Hepatic stellate cell (primary cell): ENCODE measurements around the gene CDKN2C.
A peak's percentile ranks its signal among the peaks of the same experiment; 100 is the strongest.
"Not testable (repeated sequence)": the region's sequence is repeated elsewhere in the genome, so short reads cannot be mapped to it uniquely, and the experiment has no call there.

ENCODE experiments used
- DNase-seq: peaks from one replicate; pipeline ENCODE4 v3.0.0; 2011; ENCODE audit warnings: low spot score

The CDKN2C gene

GRCh38 chr1:50969611-50970508 is at the start of gene CDKN2C:
Gene CDKN2C, plus strand, starts transcription at chr1:50970245. Its CDS starts 124 bp downstream, at chr1:50970369.
- peak; percentile 75 for DNase-seq

GRCh38 chr1:50920409-50920808 is 49.6 kb upstream of the CDKN2C start:
- no peak for DNase-seq

GRCh38 chr1:50921029-50921428 is 49.0 kb upstream of the CDKN2C start:
- DNase-seq: no peak

- DNase-seq: no peak
Measured at GRCh38 chr1:50923564-50923963, 46.5 kb upstream of the CDKN2C start.

DNA sequence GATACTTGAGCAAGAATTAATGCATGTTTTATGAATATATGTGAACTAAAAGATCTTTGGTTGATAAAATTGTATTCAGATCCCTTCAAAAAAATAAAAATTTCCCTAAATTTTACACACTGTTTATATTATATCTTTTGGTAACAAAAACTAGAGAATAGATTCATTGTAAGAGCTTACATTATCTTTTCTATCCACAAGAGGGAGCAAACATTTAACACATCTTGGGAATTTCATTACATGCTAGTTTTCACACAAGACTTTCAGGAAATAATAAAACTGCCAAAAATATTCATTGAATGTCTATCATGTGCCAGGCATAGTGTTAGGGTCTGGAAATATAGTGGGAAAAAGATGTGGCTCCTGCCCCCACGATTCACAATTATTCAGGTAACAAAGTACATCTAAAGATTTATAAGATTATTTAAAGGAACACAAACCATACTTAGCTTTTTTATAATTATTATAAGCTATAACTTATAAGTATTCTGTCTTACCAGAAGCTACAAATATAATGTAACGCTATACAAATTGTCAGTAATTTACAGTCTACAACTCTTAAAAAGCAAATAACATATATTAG is 40.6 kb upstream of the CDKN2C start:
- peak; percentile 15 for DNase-seq

DNA sequence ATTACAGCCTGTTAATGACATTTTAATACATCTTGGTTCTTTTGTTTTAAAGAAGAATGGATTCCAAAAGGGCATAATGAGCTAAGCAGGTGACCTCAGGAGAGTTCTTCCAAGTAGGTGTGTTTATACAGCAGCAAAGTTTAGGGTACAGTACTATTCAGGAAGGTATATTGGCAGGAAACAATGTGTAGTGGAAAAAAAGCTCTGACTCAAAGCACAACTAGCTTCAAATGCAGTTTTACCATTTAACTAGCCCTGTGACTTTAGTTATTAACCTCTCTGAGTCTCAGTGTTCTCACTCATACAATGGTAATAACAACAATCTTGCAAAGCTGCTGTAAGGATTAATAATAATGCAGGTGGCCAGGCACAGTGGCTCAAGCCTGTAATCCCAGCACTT is 39.9 kb upstream of the CDKN2C start:
- no peak for DNase-seq

GRCh38 chr1:50930965-50931737 is 38.9 kb upstream of the CDKN2C start:
- no peak for DNase-seq

GRCh38 chr1:50932043-50932442 is 38.0 kb upstream of the CDKN2C start:
- not testable (repeated sequence) for DNase-seq

DNA sequence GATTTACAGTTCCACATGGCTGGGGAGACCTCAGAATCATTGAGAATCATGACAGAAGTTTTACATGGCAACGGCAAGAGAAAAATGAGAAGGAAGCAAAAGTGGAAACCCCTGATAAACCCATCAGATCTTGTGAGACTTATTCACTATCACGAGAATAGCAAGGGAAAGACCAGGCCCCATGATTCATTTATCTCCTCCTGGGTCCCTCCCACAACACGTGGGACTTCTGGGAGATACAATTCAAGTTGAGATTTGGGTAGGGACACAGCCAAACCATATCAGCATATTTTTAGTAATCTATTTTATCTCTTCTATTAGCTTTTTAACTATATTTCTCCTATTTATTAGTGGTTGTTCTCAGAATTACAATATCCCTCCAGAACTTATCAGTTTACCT is 36.3 kb upstream of the CDKN2C start:
- DNase-seq: not testable (repeated sequence)

DNA sequence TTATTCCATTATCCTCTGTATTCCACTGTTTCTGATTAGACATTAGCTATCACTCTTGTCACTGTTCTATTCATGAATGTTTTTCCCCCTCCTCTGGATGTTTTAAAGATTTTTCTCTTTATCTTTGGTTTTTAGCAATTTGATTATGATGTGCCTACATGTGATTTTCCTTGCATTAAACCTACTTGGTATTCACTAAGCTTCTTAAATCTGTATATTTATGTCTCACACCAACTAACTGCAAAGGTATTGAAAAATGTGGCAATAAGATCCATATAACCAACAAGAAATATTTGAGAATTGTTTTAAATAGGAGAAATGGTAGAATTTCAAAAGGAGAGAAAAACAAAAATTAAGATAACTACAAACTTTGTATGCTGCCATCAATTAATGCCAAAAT is 35.2 kb upstream of the CDKN2C start:
- no peak for DNase-seq

- DNase-seq: not testable (repeated sequence)
Measured at GRCh38 chr1:50935276-50935675, 34.8 kb upstream of the CDKN2C start.

DNA sequence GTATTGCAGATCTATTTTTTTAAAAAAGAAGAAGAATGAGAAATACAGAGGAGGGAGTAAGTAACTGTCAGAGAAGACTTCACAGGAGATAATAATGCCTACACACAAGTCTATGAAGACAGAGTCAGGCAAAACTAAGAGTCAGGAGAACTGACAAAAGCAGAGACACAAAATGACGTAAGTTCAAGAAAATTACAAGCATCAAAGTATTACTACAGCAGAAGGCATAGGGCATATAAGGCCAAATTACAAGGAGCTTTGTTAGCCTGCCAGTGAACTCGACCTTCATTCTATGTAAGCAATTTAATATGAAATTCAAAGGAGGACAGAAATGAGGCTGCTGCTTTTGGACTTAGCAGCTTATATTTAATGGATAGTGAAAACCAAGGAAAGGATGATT is 33.7 kb upstream of the CDKN2C start:
- no peak for DNase-seq

- DNase-seq: no peak
Measured at GRCh38 chr1:50940291-50940690, 29.8 kb upstream of the CDKN2C start.

- DNase-seq: no peak
Measured at GRCh38 chr1:50942334-50942733, 27.7 kb upstream of the CDKN2C start.

GRCh38 chr1:50949286-50949982 is 20.6 kb upstream of the CDKN2C start:
- DNase-seq: no peak

GRCh38 chr1:50950396-50950795 is 19.6 kb upstream of the CDKN2C start:
- no peak for DNase-seq

DNA sequence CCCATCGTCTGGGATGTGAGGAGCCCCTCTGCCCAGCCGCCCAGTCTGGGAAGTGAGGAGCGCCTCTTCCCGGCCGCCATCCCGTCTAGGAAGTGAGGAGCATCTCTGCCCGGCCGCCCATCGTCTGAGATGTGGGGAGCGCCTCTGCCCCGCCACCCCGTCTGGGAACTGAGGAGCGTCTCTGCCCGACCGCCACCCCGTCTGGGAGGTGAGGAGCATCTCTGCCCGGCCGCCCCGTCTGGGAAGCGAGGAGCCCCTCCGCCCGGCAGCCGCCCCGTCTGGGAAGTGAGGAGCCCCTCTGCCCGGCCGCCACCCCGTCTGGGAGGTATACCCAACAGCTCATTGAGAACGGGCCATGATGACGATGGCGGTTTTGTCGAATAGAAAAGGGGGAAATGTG is 17.5 kb upstream of the CDKN2C start:
- DNase-seq: not testable (repeated sequence)

DNA sequence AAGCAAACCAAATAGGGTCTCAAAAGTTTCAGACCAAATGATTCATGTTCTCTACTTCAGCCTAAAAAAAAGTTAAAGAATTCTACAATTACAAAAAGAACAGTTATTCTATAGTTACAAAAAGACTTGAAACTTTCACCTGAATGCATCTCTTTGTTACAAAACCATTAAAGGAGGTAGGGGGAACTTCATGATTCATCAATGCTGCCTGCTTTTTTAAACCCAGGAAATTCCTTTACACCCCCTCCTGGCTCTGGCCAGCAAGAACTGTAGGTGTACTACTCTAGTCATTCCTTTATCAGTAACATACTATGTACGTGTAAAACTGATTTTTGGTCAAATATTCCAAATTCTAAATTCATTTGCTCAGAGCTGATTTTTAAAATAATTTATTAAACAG is 14.9 kb upstream of the CDKN2C start:
- DNase-seq: no peak

DNA sequence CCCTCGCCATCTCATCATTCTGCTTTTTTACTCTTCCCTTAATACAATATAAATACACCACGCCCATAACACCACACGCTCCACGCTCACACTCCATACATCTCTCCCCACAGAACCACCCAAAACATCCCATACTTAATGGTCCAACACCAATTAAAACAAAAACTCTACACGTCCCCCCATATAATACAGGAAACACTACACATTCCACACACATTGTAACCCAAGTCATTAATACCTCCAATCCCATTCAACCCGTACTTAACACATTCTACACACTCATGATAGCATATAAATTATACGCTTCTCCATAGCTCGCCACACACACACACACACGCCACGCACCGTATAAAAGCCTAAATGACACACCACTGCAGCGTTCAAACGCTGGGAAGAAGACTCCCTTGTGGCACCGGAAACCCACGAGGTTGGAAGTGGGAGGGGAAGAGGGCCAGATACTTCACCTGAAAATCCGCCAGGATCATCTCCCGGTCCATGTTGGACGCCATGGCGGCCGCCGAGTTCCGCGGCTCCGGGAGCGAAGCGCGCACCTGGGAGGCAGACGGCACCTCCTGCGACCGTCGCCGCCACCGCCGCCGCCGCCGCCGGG is 10.6 kb upstream of the CDKN2C start:
- DNase-seq: no peak

DNA sequence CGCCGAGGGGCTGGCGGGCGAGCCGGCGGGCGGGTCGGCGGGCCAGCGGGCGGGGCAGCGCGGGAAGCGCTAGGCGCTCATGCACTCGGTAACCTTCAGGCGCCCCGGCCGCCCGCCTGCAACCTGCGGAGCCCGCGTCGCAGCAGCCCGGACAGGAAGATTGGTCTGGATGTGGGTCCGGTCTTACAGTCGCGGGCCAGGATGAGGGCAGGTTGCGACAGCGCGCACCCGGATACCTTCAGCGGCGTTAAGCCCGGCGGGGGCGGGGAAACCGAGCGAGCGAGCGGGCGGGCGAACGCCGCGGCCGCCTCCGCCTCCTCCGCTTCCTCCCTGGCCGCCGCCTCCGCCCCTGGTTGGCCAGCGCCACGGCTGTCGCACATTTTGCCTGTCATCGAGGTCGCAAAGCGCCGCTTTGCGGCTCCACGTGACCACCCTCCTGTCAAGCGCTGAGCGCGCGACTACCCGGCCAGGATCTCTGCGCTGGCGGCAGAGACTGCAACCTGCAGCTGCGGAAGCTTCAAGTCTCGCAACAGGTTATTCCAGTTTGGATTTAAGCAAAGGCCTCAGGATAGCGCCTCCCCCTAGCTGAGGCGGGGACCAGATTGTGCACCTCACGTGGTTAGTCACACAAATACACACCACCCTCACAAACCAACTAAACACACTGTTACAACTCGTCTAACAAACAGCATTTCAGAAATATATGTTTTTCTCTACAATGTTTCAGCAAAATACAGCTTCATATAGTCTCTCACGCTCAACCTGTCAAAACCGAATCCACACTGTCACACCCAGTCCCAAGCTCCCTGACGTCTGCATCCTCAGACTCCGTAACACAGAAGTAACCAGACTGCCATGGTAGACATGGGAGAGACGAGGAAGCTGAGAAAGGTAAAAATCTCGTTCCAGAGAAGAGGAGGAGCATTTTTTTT is 9.9 kb upstream of the CDKN2C start, which contains the start of gene FAF1:
Gene FAF1 (minus strand): TSS at position 355 of the 932 bp plus-strand sequence. CDS start 456 bp downstream, outside the sequence.
- peak; percentile 97 for DNase-seq
